Fibroblast of lung (primary cell): ENCODE measurements around the gene UBTF.

Source experiments
- EZH2 ChIP-seq: IDR thresholded peaks from 2 replicates; pipeline ENCODE4 v1.5.1; 2012; ENCODE audit warnings: low read length, control low read depth, mild to moderate bottlenecking; ENCODE audit errors: missing control alignments
- TF ChIP-seq, protein P1 (sequence below), 2 donors: IDR thresholded peaks in 1 of 2; conservative IDR thresholded peaks in 1 of 2; 1 replicate in 1 of 2; 2 replicates in 1 of 2; pipeline ENCODE4 v1.5.1; 2011 to 2012; ENCODE audit warnings: low read length in 2 of 2, control low read depth in 1 of 2, inconsistent platforms in 1 of 2, low read depth in 1 of 2, mild to moderate bottlenecking in 1 of 2

DNA sequence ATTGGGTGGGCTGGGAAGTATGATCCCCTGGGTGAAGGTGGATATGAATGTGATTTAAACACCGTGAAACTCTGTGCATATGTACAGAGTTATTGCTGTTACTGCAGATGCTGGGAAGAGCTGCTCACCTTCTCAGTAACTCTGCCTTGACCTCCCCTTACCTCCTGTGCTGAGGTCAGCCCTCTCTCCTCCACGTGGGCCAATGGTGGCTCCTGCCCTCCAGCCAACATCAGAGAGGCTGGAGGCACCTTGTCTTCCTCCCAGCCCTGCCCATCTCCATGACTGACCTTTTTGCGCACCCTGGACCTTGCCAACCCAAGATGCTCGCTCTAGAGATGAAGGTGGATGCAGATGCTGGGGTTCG, 49.4 kb downstream of the UBTF start:
- no peak for TF ChIP-seq EZH2
- TF ChIP-seq, protein P1, sequence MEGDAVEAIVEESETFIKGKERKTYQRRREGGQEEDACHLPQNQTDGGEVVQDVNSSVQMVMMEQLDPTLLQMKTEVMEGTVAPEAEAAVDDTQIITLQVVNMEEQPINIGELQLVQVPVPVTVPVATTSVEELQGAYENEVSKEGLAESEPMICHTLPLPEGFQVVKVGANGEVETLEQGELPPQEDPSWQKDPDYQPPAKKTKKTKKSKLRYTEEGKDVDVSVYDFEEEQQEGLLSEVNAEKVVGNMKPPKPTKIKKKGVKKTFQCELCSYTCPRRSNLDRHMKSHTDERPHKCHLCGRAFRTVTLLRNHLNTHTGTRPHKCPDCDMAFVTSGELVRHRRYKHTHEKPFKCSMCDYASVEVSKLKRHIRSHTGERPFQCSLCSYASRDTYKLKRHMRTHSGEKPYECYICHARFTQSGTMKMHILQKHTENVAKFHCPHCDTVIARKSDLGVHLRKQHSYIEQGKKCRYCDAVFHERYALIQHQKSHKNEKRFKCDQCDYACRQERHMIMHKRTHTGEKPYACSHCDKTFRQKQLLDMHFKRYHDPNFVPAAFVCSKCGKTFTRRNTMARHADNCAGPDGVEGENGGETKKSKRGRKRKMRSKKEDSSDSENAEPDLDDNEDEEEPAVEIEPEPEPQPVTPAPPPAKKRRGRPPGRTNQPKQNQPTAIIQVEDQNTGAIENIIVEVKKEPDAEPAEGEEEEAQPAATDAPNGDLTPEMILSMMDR (conservative IDR thresholded peaks at IDR 0.05 in 1 of 2, IDR thresholded peaks at IDR 0.05 in 1 of 2; ENCODE audit: low read depth in 1 of 2, low read length in 2 of 2) = no peak
